ENCODE data around the gene NTF4. TPM values are rescaled to one million over a fixed set of nuclear protein-coding genes. Genes with fewer than 3 reads are reported as not detected.
"Not testable (repeated sequence)": the region's sequence is repeated elsewhere in the genome, so short reads cannot be mapped to it uniquely, and the experiment has no call there.

The NTF4 gene
- polyA plus RNA-seq, 1 of the 3 experiments (the other 2 are of a cell fraction), result 0.66 TPM

- Histone ChIP-seq H3F3A (replicated peaks; ENCODE audit: insufficient read depth) (peaks cover 9% of the 10 kb centered on the region), H3K4me2 (peak within 1 kb of the TSS; percentile 93), H3K27ac (ENCODE audit: low read depth in 2 of 2, low read length in 1 of 2) (no peak within 1 kb of the TSS), H3K79me2 (ENCODE audit: insufficient read depth) (peaks cover 59% of the 10 kb centered on the region), H3K4me1 (ENCODE audit: control insufficient read depth in 1 of 2, insufficient read depth in 2 of 2, low read depth in 1 of 2, low read length in 1 of 2) (peaks cover 0 to 15% of the 10 kb centered on the region in 2 experiments; a peak in 2 of 4 replicates), H3K4me3 (ENCODE audit: low read depth in 2 of 2, low read length in 1 of 2) (peak within 1 kb of the TSS; percentile 55 to 71), H2AFZ (ENCODE audit: low read depth) (peak within 1 kb of the TSS; percentile 65; the same call in 1 of the 2 replicates), H3K9ac (peak within 1 kb of the TSS; percentile 62; the same call in 1 of the 2 replicates), H3K9me3 (no peaks in the 10 kb centered on the region), H4K20me1 (ENCODE audit: insufficient read depth) (no peaks in the 10 kb centered on the region), H3K36me3 (replicated peaks in 1 of 2; ENCODE audit: control insufficient read depth in 1 of 2, insufficient read depth in 2 of 2, low read length in 1 of 2) (no peaks in the 10 kb centered on the region), H3K9me2 (no peaks in the 10 kb centered on the region), H3K27me3 (ENCODE audit: insufficient read depth) (no peaks in the 10 kb centered on the region)
- TF ChIP-seq ZBTB33 (IDR thresholded peaks at IDR 0.05; ENCODE audit: borderline replicate concordance, low read depth) (no peak), FOXJ3 (CRISPR knock-in tag; IDR thresholded peaks at IDR 0.05) (no peak), MXI1 (IDR thresholded peaks at IDR 0.05; ENCODE audit: low read depth, low read length) (no peak), MAX (IDR thresholded peaks at IDR 0.05; ENCODE audit: low read depth) (no peak), FOXM1 (IDR thresholded peaks at IDR 0.05; ENCODE audit: low read depth) (no peak), SIN3A (IDR thresholded peaks at IDR 0.05; ENCODE audit: borderline replicate concordance, low read depth, low read length) (no peak), MEF2A (IDR thresholded peaks at IDR 0.05; ENCODE audit: borderline replicate concordance, low read depth) (no peak)
- peak; percentile 87 for DNase-seq
- CTCF ChIA-PET, result interaction anchor here (0.6 to 3.2 kb wide), 12 partner anchors 10 to 386 kb away, joined by 3 to 13 read pairs (median 4); no protein-coding TSS in a partner anchor
- POLR2A ChIA-PET, result no interaction called here
- 21% methylated on average over 15 of the region's 38 CpGs for WGBS (ENCODE audit: low lambda C conversion rate)
Observed at GRCh38 chr19:49057636-49058234, 6.9 kb downstream of the NTF4 start, which contains the start of gene CGB7. Gene CGB7 (minus strand): TSS chr19:49057749. CDS start chr19:49055375, 2,374 bp downstream.

- CTCF ChIA-PET, result interaction anchor here (0.6 to 3.2 kb wide), 8 partner anchors 11 to 387 kb away, joined by 3 to 13 read pairs (median 4); no protein-coding TSS in a partner anchor
- H3K27ac ChIP-seq (ENCODE audit: low read depth in 2 of 2, low read length in 1 of 2); H3K36me3 ChIP-seq (replicated peaks in 1 of 2; ENCODE audit: control insufficient read depth in 1 of 2, insufficient read depth in 2 of 2, low read length in 1 of 2); H4K20me1 ChIP-seq (ENCODE audit: insufficient read depth); DNase-seq; H3K9me3 ChIP-seq; H3K27me3 ChIP-seq (ENCODE audit: insufficient read depth); H3K9me2 ChIP-seq; POLR2A ChIA-PET: not testable (repeated sequence)
- H3K79me2 ChIP-seq (ENCODE audit: insufficient read depth), result peaks cover 54% of the 10 kb centered on the region
- 0 out of 2 replicates have a peak overlapping the region, but pooled peaks have one; percentile 65 for H2AFZ ChIP-seq (ENCODE audit: low read depth)
- H3K9ac ChIP-seq, result peak overlapping the region; percentile 62; the same call in 1 of the 2 replicates
- 39% methylated on average over 24 of the region's 34 CpGs for WGBS (ENCODE audit: low lambda C conversion rate)
- H3F3A ChIP-seq (replicated peaks; ENCODE audit: insufficient read depth), result peaks cover 12% of the 10 kb centered on the region
- peak overlapping the region; percentile 55 to 71 for H3K4me3 ChIP-seq (ENCODE audit: low read depth in 2 of 2, low read length in 1 of 2)
- H3K4me2 ChIP-seq, result peak overlapping the region; percentile 93
- peaks cover 0 to 15% of the 10 kb centered on the region in 2 experiments; a peak in 2 of 4 replicates for H3K4me1 ChIP-seq (ENCODE audit: control insufficient read depth in 1 of 2, insufficient read depth in 2 of 2, low read depth in 1 of 2, low read length in 1 of 2)
Observed at GRCh38 chr19:49056902-49057596, 7.6 kb downstream of the NTF4 start.

All from SK-N-SH (cell line).